SK-N-SH (cell line): ENCODE measurements around the gene IFITM5.

Source experiments
- CTCF ChIP-seq: fragments of 200-600 bp; sonication (generic); IDR thresholded peaks from 2 replicates; pipeline ENCODE4 v1.6.1; 2017; ENCODE audit warnings: antibody characterized with exemption, mild to moderate bottlenecking, moderate library complexity
- EP300 ChIP-seq, 2 experiments: IDR thresholded peaks; 2 replicates each; pipeline versions ENCODE4 v1.4.0 to v1.6.1; 2012; ENCODE audit warnings: borderline replicate concordance in 1 of 2, low read depth in 1 of 2, low read length in 1 of 2
- GABPA ChIP-seq: IDR thresholded peaks from 2 replicates; pipeline ENCODE4 v1.4.0; 2012; ENCODE audit warnings: low read depth, mild to moderate bottlenecking
- GATA2 ChIP-seq: sonication (generic); formaldehyde crosslinking; IDR thresholded peaks from 2 replicates; pipeline ENCODE4 v1.5.0; 2020; ENCODE audit warnings: mild to moderate bottlenecking, missing genetic modification reagents
- JUND ChIP-seq: IDR thresholded peaks from 2 replicates; pipeline ENCODE4 v1.4.0; 2012
- MXI1 ChIP-seq: IDR thresholded peaks from 2 replicates; pipeline ENCODE4 v1.6.1; 2012; ENCODE audit warnings: mild to moderate bottlenecking, low read depth, low read length, improper control_type of control experiment
- NRF1 ChIP-seq: IDR thresholded peaks from 2 replicates; pipeline ENCODE4 v1.6.1; 2012; ENCODE audit warnings: low read depth, mild to moderate bottlenecking, low read length
- POLR2AphosphoS5 ChIP-seq: IDR thresholded peaks from 2 replicates; pipeline ENCODE4 v1.6.1; 2012; ENCODE audit warnings: low read depth, low read length
- RCOR1 ChIP-seq: fragments of 150-350 bp; IDR thresholded peaks from 2 replicates; pipeline ENCODE4 v1.6.1; 2017; ENCODE audit warnings: antibody characterized with exemption, low read length
- TEAD4 ChIP-seq: IDR thresholded peaks from 2 replicates; pipeline ENCODE4 v1.4.0; 2012; ENCODE audit warnings: mild to moderate bottlenecking, borderline replicate concordance; ENCODE audit not compliant: insufficient read depth
- YY1 ChIP-seq: IDR thresholded peaks from 2 replicates; pipeline ENCODE4 v1.4.0; 2012; ENCODE audit warnings: low read depth, mild to moderate bottlenecking
- TF ChIP-seq, protein P1 (sequence below): IDR thresholded peaks from 2 replicates; pipeline ENCODE4 v1.4.0; 2012; ENCODE audit warnings: low read depth
- TF ChIP-seq, protein P2 (sequence below): fragments of 150-350 bp; IDR thresholded peaks from 2 replicates; pipeline ENCODE4 v1.6.1; 2017; ENCODE audit warnings: antibody characterized with exemption, low read length, low read depth, borderline replicate concordance
- TF ChIP-seq, protein P3 (sequence below): IDR thresholded peaks from 2 replicates; pipeline ENCODE4 v1.6.1; 2012; ENCODE audit warnings: mild to moderate bottlenecking, low read depth, low read length, moderate library complexity

GRCh38 chr11:329886-330253, 30.5 kb upstream of the IFITM5 start:
- TF ChIP-seq MXI1 (no peak), GATA2 (CRISPR knock-in tag) (no peak), GABPA (no peak), CTCF (no peak), RCOR1 (no peak), POLR2AphosphoS5 (no peak), TEAD4 (no peak), NRF1 (no peak), EP300 (IDR thresholded peaks at IDR 0.05; ENCODE audit: borderline replicate concordance in 1 of 2, low read depth in 1 of 2, low read length in 1 of 2) (no peak), YY1 (no peak), JUND (no peak)
- TF ChIP-seq, protein P1, sequence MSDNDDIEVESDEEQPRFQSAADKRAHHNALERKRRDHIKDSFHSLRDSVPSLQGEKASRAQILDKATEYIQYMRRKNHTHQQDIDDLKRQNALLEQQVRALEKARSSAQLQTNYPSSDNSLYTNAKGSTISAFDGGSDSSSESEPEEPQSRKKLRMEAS, result no peak
- TF ChIP-seq, protein P2, sequence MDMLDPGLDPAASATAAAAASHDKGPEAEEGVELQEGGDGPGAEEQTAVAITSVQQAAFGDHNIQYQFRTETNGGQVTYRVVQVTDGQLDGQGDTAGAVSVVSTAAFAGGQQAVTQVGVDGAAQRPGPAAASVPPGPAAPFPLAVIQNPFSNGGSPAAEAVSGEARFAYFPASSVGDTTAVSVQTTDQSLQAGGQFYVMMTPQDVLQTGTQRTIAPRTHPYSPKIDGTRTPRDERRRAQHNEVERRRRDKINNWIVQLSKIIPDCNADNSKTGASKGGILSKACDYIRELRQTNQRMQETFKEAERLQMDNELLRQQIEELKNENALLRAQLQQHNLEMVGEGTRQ, result no peak
- TF ChIP-seq, protein P3, sequence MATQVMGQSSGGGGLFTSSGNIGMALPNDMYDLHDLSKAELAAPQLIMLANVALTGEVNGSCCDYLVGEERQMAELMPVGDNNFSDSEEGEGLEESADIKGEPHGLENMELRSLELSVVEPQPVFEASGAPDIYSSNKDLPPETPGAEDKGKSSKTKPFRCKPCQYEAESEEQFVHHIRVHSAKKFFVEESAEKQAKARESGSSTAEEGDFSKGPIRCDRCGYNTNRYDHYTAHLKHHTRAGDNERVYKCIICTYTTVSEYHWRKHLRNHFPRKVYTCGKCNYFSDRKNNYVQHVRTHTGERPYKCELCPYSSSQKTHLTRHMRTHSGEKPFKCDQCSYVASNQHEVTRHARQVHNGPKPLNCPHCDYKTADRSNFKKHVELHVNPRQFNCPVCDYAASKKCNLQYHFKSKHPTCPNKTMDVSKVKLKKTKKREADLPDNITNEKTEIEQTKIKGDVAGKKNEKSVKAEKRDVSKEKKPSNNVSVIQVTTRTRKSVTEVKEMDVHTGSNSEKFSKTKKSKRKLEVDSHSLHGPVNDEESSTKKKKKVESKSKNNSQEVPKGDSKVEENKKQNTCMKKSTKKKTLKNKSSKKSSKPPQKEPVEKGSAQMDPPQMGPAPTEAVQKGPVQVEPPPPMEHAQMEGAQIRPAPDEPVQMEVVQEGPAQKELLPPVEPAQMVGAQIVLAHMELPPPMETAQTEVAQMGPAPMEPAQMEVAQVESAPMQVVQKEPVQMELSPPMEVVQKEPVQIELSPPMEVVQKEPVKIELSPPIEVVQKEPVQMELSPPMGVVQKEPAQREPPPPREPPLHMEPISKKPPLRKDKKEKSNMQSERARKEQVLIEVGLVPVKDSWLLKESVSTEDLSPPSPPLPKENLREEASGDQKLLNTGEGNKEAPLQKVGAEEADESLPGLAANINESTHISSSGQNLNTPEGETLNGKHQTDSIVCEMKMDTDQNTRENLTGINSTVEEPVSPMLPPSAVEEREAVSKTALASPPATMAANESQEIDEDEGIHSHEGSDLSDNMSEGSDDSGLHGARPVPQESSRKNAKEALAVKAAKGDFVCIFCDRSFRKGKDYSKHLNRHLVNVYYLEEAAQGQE, result no peak
